Stimulated activated CD8-positive, alpha-beta memory T cell treated with anti-CD3 and anti-CD28 coated beads, Interleukin-12 subunit alpha, Interleukin-12 subunit beta, amount 100 ng/mL, for 1 hour (primary cell): ENCODE measurements around the gene FAM120AOS.

ENCODE experiments used
- DNase-seq: peaks from one replicate; pipeline ENCODE4 v3.0.0-alpha.2; 2020; ENCODE audit warnings: low read depth

Gene FAM120AOS

DNA sequence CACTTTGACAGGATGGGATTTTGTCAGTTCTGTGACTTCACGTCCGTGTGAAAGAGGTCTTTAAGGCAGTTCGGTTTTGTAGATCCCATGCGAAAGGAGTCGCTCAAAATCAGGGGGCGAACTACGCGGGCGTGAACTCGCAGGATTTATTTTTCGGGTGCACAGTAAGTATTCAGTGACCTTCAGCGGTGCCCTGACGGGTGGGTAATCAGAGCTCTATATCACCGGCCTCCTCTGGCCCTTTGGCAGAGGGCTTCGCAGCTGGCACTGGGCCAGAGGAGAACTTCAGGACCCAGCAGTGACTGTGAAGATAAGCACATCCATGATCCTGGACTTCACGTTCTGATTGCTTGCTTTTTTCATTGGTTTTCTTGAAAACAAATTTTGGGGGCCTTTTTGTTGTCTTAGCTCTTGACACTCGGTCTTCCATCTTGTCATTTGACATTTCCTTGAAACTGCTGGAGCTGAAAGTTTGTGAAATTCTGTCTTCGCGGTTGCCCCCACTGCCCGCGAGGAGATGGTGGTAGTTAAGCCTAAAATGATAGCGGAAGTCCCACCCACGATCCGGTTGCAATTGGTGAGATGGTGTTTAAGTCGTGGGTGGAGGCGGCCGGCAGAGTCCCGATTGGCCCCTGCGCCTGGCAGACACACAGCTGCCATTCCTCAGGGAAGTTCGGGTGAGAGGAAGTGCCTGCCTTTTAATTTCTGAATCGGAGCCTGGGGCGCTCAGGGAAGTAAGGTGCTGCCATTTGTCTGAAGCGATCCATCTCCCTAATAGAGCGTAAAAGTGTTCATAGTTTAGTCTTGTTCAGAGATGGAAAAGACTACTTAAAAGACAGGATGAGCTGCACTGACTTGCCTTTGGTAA, at the start of gene FAM120AOS:
TSS of gene FAM120AOS (minus strand) at position 535 of the 868 bp plus-strand sequence. CDS start 872 bp downstream, outside the sequence.
- peak; percentile 73 for DNase-seq

DNA sequence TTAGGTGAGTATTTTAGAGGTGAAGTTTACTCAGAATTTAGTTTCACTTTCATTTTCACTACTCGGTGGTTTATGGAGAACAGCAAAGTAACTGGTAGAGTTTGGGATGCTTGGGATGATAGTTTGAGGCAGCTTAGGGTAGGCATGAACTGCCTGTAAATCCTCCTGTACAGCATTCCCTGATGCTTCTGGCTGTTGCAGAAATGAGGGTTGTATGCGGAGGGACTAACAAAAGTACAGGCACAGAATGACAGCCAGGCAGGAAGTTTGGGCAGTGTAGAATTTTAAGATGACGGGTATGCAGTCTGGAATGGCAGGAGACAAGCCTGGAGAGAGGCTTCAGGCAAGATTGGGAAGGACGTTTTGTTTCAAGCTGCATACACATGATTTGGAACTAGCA, 48.0 kb upstream of the FAM120AOS start:
- no peak for DNase-seq

DNA sequence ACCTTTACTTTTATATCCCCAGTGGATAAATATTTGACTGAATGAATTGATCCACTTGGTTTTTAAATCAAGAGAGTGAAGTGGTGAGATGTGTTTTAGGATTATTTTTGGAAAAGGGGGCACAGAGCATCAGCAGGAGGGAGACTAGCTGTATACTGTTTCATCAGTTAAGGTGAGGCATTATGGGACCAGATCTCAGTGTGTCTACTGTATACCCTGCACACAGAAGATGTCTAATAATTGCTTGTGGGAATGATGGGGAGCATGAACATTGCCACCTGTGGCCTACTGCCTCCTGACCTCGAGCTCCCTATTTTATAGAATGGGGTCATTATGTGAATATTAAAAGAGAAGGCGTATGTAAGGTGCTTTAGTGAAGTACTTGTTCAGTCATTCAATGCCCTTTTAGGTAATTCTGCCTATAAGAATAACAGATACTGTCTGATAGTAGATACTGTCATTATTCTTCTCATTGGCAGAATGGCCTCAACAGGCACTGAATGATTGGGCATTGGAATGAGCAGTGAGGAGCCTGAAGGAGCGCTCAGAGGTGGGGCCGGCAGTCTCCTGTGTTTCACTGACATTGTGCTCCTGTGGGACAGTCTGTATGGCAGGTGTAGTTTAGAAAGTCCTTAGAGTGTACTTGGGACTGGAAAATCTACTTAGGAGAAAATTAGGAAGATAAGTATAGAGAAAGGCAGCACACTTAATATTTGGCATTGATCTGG, 47.4 kb upstream of the FAM120AOS start:
- no peak for DNase-seq

DNA sequence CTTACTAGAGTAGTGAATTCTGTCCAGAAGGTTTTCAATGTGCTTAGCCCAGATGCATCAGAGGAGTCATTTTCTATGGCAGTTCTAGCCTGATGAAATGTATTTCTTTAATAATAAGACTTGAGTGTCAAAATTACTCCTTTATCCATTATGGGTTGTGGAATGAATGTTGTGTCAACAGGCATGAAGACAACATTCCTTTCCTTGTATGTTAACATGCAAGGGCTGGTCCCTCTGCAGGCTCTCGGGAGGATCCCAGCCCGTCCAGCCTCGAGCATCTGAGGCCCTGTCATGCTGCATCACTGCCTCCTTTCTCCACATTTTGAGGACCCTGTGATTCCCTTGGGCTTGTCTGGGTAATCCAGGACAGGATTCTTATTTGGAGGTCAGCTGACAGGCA, 42.9 kb upstream of the FAM120AOS start:
- DNase-seq, result no peak

DNA sequence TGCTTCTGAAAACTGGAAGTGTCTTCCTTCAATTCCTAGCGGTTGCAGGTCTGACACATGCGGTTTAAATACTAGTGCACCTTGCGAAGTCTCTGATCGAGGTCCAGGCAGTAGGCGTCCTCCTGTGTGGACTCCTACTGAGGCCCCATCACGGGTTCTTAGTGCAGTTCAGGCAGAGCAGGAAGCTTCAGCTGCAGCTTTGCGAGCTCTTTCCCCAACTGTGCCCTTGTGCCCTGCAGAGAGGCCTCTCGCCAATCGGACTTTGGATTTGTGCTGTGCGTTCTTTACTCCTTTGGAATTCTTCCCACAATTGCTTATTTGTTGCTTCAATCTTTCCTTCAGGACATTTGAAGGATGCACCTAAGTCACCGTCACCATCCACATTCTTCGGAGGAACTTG, 40.6 kb upstream of the FAM120AOS start:
- no peak for DNase-seq

DNA sequence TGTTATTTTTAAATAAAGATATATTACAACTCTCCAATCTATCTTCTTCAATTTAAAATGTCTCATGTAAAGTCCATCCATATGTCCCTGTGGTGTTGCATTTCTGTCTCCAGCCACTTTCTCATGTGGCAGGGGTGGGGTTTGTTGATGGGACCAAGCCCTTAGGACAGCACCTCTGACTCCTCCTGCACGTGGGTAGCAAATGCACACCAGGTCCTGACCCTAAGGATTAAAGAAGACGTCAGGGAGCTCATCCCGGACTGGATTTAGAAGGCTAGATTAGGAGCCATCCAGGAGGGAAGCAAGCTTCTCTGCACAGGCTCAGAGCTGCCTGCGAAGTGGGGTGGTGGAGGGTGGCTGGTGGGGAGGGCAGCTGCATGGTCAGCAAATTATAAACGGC, 38.9 kb upstream of the FAM120AOS start:
- no peak for DNase-seq

DNA sequence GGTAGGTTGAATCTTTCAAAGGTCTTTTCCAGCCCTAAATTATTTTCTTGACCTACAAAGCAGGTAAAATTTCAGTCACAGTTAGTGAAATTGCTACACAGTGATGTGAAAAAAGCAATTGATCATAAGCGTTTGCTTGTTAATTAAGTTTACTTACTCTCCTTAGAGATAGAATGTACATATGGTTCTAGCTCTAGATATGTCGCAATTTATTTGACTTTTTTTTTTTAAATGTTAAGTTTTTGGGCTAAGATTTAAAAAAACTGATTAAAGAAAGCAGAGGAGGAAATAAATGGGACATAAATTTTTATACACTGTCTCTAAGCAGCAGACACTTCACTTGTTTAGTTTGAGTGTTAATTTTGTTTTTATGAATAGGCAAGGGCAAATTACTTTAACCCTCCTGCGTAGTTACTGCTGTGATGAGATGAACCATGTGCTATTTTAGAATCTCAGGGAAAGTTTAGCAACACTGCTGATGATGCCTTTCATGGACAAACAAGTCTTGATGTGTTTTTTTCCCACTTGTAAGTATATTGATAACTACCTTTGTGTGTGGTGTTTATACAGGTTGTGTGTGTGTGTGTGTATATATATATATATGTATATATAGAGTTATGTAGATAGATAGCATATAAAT, 38.3 kb upstream of the FAM120AOS start:
- DNase-seq, result no peak

DNA sequence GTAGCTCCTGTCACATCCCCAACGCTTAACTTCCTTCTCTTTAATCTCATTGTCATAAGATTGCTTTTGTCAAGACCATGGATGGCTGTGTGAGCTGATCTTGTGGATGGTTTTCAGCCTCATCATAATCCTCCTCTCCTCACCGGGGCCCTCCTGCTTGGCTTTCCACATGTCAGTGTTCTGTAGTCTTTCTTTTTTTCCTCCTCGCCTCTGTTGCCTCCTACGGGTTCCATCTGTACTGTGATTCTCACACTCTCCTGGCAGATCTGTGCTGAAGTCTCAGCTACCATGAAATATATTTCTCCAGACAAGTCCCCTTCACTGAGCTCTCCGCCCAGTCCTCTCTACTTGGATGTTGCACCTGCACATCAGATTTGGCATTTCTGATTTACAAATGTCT, 34.9 kb upstream of the FAM120AOS start:
- no peak for DNase-seq

DNA sequence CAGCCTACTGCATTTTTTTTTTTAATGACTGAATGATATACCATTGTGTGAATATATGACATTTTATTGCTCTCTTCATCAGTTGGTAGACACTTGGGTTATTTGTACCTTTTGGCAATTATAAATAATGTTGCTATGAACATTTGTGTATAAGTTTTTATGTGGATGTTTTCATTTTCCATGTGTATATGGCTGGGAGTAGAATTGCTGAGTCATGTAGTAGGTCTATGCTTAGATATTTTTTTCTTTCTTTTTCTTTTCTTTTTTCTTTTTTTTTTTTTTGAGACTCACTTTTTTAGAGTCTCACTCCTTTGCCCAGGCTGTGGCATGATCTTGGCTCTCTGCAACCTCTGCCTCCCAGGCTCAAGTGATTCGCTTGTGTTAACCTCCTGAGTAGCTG, 32.9 kb upstream of the FAM120AOS start:
- no peak for DNase-seq

DNA sequence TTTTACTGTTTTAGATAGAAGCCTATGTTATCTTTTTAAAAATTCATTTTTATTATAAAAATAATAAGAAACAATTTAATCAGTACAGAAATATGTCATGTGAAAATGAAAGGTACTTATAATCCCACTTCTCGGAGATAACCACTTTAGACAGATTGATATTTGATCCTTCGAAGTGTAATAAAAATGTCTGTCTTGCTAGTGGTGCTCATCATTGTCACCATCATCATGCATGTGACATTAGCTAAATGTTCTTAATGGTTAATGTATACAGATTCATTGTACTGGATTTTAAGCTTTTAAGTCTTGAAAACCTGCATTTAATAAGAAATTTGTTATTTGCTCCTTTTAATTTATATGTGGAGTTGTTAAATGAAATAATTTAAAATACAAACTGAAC, 30.1 kb upstream of the FAM120AOS start:
- DNase-seq, result no peak

DNA sequence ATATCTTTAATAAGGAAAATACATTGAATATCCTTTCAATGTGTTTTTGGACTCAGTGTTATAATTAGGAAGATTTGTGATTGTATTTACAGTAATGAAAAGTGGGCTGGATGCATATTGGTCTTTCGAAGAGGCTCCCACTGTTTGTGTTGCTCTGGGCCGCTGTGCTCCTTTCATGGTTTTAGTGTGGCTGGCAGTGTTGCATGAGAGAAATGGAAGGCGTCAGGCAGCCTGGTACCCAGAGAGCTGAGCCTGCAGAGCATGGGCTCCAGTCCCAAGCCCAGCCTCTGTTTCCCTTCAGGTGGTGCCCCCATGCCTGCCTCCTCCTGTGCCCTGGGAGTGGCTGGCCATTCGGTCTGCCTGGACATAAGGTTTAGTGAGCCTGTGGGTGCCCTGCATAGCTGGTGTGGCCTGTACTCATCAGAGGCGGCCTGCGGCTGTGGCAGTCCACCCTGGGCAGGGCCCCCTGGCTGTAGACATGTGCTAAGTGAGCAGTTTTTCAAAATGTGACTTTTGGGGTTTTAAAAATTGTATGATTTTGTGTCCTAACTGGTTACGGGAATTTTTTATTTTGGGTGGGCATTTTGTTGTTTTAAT, 27.4 kb upstream of the FAM120AOS start:
- no peak for DNase-seq

DNA sequence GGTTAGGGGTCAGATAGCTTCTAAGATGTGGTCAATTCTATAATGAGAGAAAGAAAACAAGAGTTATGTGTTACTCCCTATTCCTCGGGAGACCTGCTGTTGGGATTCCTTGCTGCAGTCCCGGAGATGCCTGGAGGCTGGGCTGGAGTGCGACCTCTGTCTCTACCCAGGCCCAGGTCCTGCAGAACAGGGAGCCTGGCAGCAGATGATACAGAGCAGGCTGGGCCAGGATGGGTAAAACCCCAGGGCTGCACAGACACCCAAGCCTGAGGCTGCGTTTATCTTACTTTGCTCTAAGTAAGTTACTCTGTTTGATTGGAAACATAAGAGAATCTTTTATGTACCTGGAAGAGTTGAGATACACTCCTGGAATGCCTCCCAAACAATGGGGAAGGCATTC, 26.9 kb upstream of the FAM120AOS start:
- no peak for DNase-seq

DNA sequence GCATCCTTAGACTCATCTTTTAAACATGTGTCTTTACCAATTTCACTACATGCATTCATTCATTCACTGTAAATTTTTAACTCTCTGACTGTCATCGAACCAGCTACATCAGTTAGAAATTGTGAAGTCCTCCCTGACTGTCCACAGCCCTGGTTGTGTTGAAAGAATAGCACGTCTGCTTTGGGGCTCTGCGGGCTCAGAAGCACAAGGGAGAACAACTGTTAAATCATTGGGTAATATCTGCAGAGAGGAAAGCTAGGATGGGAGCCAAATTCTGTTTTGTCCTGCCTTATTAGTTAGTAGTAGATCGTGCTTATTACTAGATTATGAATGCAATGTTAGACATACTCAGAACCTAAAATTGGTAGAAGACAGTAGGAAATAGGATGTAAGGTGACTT, 26.3 kb upstream of the FAM120AOS start:
- DNase-seq, result no peak

DNA sequence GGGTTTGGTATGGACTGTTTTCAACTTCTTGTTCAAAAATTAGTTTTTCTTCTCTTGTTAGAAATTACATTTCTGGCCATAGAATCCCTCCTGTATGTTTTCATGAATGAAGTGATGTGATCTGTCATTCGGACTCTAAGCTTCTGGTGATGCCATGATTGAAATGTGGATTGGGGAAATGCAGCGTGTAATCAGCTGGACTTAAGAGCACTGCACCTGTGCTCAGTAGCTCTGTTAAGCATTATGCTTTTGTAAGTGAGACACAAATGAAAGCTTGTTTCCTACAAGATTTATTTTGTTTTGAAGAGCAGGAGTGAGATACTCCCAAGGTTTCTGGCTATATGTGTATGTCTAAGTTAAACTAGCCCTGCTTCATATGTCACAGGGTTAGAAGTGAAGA, 24.0 kb upstream of the FAM120AOS start:
- DNase-seq, result no peak

DNA sequence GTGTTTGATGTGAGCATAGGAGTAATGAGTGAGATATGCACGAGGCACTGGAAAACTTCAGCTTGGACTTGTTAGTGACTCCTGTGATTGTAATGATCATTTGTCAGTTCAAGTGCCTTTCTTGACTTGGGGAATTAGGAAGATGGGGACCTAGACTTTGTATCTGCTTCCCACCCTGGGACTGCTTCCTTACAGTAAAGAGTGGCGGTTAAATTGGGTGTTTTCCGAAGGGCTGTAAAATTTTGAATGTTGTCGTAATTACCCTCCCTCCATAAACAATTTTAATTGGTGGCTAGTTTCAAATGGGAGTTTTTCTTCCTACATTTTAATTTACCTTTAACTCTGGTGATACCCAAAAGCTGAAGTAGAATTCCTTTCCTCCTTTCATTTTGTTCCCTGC, 23.5 kb upstream of the FAM120AOS start:
- DNase-seq, result no peak

DNA sequence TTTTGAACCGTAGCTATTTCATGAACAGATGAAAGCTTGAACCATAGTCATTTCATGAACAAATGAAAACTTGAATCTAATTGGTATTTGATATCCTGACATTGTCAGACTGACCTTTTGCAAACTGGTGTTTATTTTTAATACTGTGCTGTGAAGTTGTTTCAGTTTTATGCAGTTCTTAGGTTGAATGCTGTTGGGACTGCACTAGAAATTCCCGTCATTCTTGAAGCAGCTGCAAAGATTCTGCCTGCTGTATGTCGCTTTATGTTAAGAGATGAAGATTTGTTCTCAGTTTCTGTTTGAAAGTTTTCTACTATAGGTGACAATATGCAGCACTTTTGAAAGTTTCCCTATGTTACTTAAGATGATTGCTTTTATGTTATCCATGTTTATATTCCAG, 22.5 kb upstream of the FAM120AOS start:
- DNase-seq, result no peak

DNA sequence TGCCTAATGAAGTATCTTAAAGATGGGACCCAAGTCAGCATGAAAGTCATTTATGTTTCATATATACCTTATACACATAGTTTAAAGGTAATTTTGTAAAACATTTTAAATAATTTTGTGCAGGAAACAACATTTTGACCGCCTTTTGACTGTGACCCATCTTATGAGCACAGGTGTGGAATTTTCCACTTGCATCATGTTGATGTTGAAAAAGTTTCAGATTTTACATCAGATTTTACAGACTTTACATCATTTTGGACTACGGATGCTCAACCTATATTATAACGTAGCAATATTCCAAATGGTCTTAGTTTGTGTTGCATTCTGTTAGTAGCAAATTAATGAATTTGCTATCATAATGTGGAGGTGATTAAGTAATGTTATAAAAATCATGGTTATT, 21.7 kb upstream of the FAM120AOS start:
- DNase-seq, result no peak

DNA sequence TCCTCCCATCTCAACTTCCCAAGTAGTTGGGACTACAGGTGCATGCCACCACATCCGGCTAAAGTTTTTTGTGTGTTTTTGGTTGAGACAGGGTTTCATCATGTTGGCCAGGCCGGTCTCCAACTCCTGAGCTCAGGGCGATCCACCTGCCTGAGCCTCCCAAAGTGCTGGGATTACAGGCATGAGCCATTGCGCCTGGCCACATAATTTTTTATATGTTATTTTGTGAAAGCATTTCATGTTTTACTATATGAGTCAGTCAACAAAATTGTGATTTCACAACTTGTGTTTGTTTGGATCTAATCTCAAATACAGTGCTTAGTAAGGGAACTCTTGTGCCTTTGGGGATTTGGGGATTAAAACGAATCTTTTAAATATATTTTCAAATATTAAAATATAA, 20.0 kb upstream of the FAM120AOS start:
- no peak for DNase-seq

DNA sequence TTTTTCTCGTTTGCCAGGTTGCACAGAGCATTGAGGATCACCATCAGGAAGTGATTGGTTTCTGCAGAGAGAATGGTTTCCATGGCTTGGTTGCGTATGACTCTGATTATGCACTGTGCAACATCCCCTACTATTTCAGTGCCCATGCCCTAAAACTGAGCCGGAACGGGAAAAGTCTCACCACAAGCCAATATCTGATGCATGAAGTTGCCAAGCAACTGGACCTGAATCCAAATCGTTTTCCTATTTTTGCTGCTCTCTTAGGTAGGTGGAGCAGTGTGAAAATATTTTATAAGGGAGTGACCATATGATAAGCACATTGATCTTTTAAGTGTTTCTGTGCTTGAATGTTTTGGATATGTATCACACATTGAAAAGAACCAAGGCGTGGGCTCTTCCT, 17.7 kb upstream of the FAM120AOS start:
- DNase-seq, result no peak

DNA sequence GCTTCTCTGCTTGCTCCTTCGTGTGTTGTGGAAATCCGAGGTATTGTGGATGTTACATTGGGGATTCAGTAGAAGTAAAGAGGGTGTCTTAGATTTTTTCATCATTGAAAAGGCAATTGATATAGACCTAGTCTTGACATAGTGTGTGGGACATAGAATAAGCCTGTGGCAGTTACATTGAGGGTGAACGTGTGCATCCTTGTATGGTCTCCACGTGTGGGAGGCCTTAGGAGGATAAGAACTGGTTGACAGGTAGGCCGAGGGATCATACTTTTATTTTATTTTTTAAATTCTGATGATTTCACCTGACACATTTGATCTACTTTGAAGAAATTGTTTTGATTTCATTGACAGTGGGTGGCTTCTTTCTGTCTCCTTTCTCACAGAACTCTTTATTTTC, 17.0 kb upstream of the FAM120AOS start:
- no peak for DNase-seq

DNA sequence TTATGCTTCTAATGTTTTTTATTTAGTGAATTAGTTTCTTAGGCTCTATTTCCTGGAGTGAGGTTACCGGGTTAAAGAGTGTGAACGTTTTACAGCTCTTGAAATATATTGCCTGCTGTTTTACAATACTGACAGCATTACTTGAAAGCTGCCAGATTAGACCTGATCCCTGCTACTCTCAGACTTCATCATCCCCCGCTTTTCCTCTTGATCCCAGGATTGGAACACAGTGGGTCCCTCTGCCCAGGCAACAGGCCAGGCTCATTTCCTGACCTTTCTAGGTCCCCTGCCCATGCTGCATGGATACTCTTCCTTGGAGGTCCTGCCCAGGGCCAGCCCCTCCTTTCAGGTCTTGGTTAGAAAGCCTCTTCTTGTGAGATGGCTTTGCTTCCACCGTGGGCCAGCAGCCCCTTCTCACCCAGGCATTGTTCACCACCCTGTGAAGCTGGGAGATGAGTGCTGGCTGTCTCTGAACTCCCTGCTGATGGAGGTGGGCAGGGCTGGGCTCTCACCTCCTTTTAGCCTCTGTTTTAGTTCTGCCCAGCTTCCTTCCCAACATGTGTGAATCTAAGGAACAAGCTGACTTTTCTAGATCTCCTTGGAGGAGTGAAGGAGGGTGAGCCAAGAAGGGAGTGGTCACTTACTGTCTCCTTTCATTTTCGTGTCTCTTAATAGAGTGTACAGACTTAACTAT, 15.5 kb upstream of the FAM120AOS start:
- DNase-seq, result no peak

DNA sequence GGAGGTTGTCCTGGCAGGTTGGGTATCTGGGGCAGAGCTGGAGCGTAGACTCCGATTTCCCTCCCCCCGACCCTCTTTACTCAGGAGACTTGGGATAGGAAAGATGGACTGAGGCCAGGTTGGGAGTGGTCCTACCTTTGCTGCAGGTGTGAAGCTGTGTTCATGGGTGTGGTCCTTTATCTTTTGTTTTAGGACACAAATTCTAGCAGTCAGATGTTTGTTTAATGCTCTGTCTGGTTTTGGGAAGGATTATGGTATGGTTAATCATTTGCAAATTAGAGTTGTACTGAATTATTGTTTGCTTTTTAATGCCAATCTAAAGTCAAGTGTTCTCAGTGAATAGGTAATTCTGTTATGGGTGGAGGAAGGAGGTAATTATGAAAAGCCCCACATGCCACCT, 14.1 kb upstream of the FAM120AOS start:
- no peak for DNase-seq
